Measurements from ENCODE around the gene TAC4.
"Not testable (repeated sequence)": the region's sequence is repeated elsewhere in the genome, so short reads cannot be mapped to it uniquely, and the experiment has no call there.

Gene TAC4

GRCh38 chr17:49842371-49842770 lies 5.5 kb downstream of the TAC4 start:
- no peak for DNase-seq

- no peak for DNase-seq
Observed at GRCh38 chr17:49841548-49841947, 6.3 kb downstream of the TAC4 start.

- no peak for DNase-seq
Observed at GRCh38 chr17:49839455-49839854, 8.4 kb downstream of the TAC4 start.

GRCh38 chr17:49836111-49837030 lies 11.5 kb downstream of the TAC4 start:
- no peak for DNase-seq

- no peak for DNase-seq
Observed at GRCh38 chr17:49835472-49835871, 12.4 kb downstream of the TAC4 start.

- DNase-seq = no peak
Observed at GRCh38 chr17:49834118-49834743, 13.6 kb downstream of the TAC4 start.

- DNase-seq = no peak
Observed at GRCh38 chr17:49832840-49833599, 14.8 kb downstream of the TAC4 start.

- no peak for DNase-seq
Observed at GRCh38 chr17:49830605-49831004, 17.3 kb downstream of the TAC4 start.

- no peak for DNase-seq
Observed at GRCh38 chr17:49829026-49829425, 18.8 kb downstream of the TAC4 start.

GRCh38 chr17:49828325-49828724 lies 19.5 kb downstream of the TAC4 start:
- DNase-seq = not testable (repeated sequence)

GRCh38 chr17:49825645-49826044 lies 22.2 kb downstream of the TAC4 start:
- DNase-seq = no peak

GRCh38 chr17:49823614-49824013 lies 24.3 kb downstream of the TAC4 start:
- no peak for DNase-seq

GRCh38 chr17:49822829-49823228 lies 25.0 kb downstream of the TAC4 start:
- no peak for DNase-seq

GRCh38 chr17:49821916-49822315 lies 26.0 kb downstream of the TAC4 start:
- DNase-seq = no peak

GRCh38 chr17:49821466-49821865 lies 26.4 kb downstream of the TAC4 start:
- DNase-seq = no peak

- no peak for DNase-seq
Observed at GRCh38 chr17:49820773-49821172, 27.1 kb downstream of the TAC4 start.

GRCh38 chr17:49819651-49820050 lies 28.2 kb downstream of the TAC4 start:
- DNase-seq = no peak

GRCh38 chr17:49819138-49819537 lies 28.7 kb downstream of the TAC4 start:
- DNase-seq = no peak

- no peak for DNase-seq
Observed at GRCh38 chr17:49817993-49818392, 29.9 kb downstream of the TAC4 start.

GRCh38 chr17:49815761-49816281 lies 32.0 kb downstream of the TAC4 start:
- no peak for DNase-seq

GRCh38 chr17:49814781-49815529 lies 32.9 kb downstream of the TAC4 start:
- DNase-seq = no peak

GRCh38 chr17:49809056-49809455 lies 38.8 kb downstream of the TAC4 start:
- no peak for DNase-seq

- no peak for DNase-seq
Observed at GRCh38 chr17:49798738-49799137, 49.1 kb downstream of the TAC4 start.
